ENCODE measurements around the gene CCDC178. TPM values are rescaled to one million over a fixed set of nuclear protein-coding genes. Genes with fewer than 3 reads are reported as not detected.
A peak's percentile ranks its signal among the peaks of the same experiment; 100 is the strongest.

CCDC178 gene
- total RNA-seq, 1 experiment from 2014 or later: not detected

DNA sequence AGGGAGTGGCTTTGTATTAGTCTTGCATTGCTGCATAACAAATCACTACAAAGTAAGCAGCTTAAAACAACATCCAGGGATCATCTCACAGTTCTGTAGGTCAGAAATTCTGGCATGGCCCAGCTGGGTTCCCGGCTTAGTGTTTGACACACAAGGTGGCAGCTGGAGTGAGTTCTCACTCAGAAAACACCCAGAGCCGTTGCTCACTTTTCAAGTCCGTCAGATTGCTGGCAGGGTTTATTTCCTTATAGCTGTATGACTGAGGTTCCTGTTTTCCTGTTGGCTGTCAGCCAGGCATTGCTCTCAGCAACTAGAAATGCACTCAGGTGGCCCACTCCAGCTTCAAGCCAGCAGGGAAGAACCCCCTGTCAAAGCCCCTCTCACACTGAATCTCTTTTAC, 324.1 kb downstream of the CCDC178 start:
- DNase-seq (ENCODE audit: low read depth): no peak

GRCh38 chr18:33115917-33116316, 324.6 kb downstream of the CCDC178 start:
- DNase-seq (ENCODE audit: low read depth): no peak

GRCh38 chr18:33115476-33115875, 325.0 kb downstream of the CCDC178 start:
- no peak for DNase-seq (ENCODE audit: low read depth)

- DNase-seq (ENCODE audit: low read depth): no peak
Observed at GRCh38 chr18:33114749-33115148, 325.8 kb downstream of the CCDC178 start.

GRCh38 chr18:33113416-33113815, 327.1 kb downstream of the CCDC178 start:
- DNase-seq (ENCODE audit: low read depth): no peak

GRCh38 chr18:33107511-33107910, 333.0 kb downstream of the CCDC178 start:
- DNase-seq (ENCODE audit: low read depth): no peak

DNA sequence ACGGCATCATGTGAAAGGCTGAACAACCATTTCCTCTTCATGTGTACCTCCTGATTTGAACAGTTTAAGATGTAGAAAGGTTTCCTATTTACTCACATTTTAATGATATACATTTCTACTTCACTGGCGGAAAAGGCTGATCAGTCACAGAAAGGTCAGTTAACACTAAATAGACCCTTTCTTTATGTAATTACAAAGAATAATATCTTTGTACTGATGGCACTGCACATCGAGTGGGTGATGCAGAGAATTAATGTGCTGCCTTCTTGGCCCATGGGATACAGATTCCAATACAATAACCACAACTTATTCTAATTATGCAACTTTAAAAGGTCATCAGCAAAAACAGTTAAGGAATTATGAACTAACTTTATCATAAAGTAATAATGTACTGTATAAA, 339.2 kb downstream of the CCDC178 start:
- no peak for DNase-seq (ENCODE audit: low read depth)

- DNase-seq (ENCODE audit: low read depth): no peak
Observed at GRCh38 chr18:33099626-33100025, 340.9 kb downstream of the CCDC178 start.

- no peak for DNase-seq (ENCODE audit: low read depth)
Observed at GRCh38 chr18:33097126-33097525, 343.4 kb downstream of the CCDC178 start.

GRCh38 chr18:33090461-33090860, 350.1 kb downstream of the CCDC178 start:
- DNase-seq (ENCODE audit: low read depth): no peak

DNA sequence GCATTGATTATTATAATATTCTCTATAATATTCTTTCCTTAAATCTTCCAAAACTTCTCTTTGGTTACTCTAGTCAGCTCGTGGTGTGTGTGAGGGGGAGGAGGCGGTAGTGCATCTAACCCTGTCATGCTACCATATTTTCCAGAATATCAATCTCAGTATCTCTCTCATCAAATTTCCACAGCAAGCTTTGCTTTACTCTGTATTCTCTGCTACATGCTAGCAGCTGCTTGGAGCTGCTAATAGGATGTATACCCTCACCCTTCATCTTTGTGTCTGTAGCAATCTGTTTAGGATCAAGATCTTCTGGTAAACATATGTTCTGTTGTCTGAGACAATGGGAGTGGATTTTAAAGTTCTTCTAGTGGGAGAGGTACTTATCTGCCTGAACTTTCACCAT, 363.9 kb downstream of the CCDC178 start:
- no peak for DNase-seq (ENCODE audit: low read depth)

GRCh38 chr18:33074125-33074524, 366.4 kb downstream of the CCDC178 start:
- DNase-seq (ENCODE audit: low read depth): no peak

GRCh38 chr18:33062834-33063364, 377.6 kb downstream of the CCDC178 start:
- no peak for DNase-seq (ENCODE audit: low read depth)

GRCh38 chr18:33052886-33053285, 387.6 kb downstream of the CCDC178 start:
- no peak for DNase-seq (ENCODE audit: low read depth)

GRCh38 chr18:33051407-33051806, 389.1 kb downstream of the CCDC178 start:
- no peak for DNase-seq (ENCODE audit: low read depth)

GRCh38 chr18:33040213-33040612, 400.3 kb downstream of the CCDC178 start:
- DNase-seq (ENCODE audit: low read depth): no peak

DNA sequence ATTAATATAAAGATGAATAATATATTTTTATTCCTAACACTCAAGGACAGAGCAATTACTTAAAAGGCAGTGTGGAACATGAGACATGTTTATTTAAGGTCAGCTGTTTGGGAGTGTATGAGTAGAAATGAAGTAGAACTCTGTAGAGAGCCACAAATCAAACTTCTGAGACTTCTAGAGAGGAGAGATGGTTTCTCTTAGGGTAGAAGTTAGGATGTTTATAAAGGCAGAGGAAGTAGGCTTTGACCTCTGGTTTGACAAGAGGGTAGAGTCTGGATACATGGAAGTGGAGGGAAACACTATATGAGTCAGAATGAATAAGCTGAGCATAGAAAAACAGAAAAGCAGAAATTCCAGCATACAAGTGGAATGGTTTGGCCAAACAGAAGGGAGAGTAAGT, 405.6 kb downstream of the CCDC178 start:
- no peak for DNase-seq (ENCODE audit: low read depth)

- no peak for DNase-seq (ENCODE audit: low read depth)
Observed at GRCh38 chr18:33034212-33034611, 406.3 kb downstream of the CCDC178 start.

- DNase-seq (ENCODE audit: low read depth): no peak
Observed at GRCh38 chr18:33022370-33022769, 418.2 kb downstream of the CCDC178 start.

DNA sequence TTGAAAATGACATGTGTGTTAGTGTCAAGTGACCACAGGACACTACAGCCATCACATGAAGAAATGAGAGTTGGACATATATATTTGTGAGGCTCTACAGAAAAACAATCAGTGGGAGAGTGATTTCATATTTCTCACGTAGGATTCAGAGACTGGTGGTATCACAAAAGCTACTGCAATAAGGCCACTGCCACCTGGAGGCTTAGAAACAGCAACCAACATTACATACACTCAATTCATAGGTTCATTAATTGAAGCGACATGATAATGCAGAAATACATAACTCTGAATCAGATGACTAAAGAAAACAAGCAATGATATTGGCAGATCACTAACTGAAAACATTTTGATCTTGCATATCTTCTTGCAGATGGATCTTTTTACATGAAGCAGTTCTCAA, 419.6 kb downstream of the CCDC178 start:
- no peak for DNase-seq (ENCODE audit: low read depth)

DNA sequence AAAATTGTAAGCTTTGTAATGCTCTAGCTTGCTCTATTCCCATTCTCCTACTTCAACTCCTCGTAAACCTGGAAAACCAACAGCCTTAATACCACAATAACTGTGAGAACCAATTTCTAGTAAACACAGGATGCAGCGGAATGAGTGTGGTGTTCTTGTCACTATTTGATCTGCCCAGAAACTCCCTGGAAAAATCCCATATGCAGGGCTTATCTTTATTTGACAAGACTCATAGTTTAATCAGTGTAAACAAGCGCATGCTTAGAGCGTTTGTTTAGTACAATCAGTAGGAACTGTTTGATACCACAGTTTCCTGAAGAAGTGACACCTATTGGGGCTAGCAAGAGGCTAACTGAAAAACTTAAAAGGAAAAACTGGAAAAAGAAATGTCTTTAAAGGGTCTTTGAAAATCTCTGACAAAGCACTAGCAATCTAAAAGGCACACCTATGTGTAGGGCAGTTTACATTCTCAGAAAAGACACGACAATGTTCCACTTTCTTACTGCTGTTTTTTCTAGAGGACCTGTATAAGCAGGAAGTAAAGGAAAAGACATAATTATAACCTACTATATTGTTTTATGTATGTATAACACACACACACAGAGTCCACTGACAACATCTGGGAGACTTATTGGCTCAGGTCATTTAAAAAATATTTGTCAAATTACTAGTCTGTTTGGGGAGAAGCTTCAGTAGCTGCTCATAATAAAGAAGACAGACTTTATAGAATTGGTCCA, 426.3 kb downstream of the CCDC178 start:
- DNase-seq (ENCODE audit: low read depth): no peak

GRCh38 chr18:33010149-33010548, 430.4 kb downstream of the CCDC178 start:
- peak; percentile 13 for DNase-seq (ENCODE audit: low read depth)

GRCh38 chr18:32998921-32999320, 441.6 kb downstream of the CCDC178 start:
- DNase-seq (ENCODE audit: low read depth): no peak

DNA sequence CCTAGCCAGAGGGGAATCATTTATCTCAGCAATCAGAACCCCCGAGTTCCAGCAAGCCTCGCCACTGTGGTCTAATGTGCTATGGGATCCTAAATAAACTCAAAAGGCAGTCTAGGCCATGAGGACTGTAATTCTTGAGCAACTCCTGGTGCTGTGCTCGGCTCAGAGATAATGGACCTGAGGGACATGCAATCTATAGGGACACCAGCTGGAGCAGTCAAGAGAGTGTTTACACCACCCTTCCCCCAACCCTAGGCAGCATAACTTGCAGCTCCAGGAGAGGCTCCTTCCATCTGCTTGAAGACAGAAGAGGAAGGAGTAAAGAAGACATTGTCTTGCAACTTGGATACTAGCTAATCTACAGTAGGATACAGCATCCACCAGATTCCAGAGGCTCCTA, 442.2 kb downstream of the CCDC178 start:
- DNase-seq (ENCODE audit: low read depth): no peak
